ENCODE data around the gene NOTCH1.
"Not testable (repeated sequence)": the region's sequence is repeated elsewhere in the genome, so short reads cannot be mapped to it uniquely, and the experiment has no call there.

Gene NOTCH1

GRCh38 chr9:136545965-136546696 is at the start of gene NOTCH1:
TSS of gene NOTCH1 (minus strand) at chr9:136546048. CDS start at chr9:136545786, 262 bp downstream.
- peak; percentile 94 for DNase-seq (ENCODE audit: low spot score)

DNA sequence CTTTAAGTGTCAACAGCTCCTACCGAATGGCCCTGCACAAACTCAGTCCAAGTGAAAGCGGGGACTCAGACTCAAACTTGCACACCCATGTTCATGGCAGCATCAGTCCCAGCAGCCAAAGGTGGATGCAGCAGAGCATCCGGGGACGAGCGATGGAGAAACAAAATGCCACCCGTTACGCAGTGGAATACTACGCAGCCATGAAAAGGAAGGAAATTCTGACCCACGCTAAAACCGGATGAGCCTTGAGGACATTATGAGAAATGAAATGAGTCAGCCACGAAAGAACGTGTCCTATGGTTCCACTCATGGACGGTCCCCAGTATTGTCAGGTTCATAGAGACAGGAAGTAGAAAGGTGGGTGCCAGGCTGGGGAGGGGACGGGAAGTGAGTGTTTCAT is 48.6 kb upstream of the NOTCH1 start:
- no peak for DNase-seq (ENCODE audit: low spot score)

DNA sequence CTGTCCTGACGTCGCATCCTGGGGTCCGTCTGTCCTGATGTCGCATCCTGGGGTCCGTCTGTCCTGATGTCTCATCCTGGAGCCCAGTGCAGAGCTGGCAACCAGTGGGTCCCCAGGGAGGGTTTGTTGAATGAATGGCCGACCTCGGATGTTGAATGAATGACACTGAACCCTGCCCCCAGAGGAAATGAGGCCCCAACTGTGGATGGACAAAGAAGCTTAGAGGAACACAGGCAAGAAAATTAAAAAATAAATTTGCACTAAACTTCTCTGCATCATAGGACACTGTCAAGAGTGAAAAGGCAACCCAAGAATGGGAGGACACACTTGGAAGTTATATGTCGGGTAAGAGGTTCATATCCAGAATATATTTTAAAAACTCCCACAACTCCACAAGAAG is 47.7 kb upstream of the NOTCH1 start:
- no peak for DNase-seq (ENCODE audit: low spot score)

- DNase-seq (ENCODE audit: low spot score) = no peak
These were observed 46.8 kb upstream of the NOTCH1 start for GRCh38 chr9:136592666-136593065.

GRCh38 chr9:136590821-136591752 is 45.2 kb upstream of the NOTCH1 start:
- DNase-seq (ENCODE audit: low spot score) = no peak

DNA sequence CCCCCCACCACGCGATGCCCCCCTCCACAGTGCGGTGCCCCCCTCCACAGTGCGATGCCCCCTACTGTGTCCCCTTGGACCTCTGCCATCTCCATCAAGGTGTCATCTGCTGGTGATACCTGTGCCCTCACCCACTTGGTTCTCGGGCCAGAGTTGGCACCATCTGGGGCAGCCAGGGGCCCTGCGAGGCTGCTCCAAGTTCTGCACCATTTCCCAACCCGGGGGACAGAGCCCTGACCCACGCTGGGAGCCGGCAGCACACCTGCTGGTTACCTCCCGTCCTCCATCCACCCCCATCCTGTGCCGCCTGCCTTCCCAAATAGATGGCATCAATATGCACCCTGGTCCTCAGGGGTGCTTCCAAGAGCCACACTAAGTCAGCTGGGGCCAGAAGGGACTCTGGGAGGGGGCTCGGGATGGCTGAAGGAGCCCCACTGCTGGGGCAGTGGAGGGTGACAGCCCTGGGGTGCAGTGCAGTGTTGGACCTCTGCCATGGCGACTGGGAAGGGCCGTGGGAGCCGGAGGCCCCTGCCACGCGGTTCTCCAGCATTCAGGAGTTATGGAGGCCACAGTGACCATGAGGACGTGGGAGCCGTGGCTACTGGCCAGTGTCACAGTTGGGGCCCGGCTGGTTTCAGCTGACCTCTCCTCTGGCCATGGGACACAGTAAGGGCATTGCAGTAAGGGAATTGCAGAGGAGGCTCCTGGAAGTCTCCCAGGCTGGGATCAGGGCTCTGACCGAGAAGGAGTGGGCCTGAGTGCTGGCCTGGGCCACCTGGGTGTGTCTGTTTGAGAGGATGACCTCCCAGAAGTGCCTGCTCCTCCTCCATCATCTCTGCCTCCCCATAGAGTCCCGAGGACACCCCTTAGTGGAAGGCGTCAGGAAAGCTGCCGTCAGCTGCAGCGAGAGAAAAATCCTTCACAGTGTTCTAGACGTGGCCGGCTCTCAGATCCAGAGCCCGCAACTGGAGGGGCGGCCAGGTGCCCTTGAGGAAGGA is 44.2 kb upstream of the NOTCH1 start:
- DNase-seq (ENCODE audit: low spot score) = no peak

DNA sequence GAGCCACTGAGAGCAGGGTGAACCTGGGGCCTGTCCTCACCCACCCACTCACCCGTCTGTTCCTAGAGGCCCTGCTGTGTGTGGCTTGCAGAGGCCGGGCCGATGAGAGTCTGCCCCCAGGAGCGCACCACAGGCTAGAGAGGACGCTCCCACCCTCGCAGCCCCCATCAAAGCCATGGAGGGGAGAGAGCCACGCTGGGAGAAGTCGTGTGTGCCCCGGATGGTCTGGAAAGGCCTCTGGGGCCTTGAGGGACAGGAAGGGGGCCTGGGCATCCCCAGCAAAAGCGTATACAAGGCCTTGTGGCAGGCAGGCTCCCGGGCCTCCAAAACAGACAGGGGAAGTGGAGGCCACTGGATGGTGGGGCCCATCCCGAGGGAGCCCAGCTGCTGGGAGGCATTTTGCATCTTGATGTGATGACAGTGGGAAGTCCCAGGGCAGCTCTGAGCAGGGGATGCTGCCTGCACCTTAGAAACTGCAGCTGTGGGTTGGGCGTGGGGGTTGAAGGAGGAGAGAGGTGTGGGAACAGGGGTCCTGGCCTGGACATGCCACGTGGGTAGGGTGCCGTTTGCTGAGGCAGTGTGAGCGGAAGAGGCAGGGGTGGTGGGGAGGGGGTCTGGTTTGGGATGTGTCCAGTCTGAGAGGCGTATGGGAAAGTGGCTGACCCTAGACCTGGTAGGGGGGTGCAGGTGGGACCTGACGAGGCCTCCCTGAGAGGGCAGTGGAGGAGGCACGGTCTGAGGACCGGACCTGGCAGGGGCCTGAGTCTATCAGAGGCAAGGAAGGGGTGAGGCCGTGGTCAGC is 43.0 kb upstream of the NOTCH1 start:
- no peak for DNase-seq (ENCODE audit: low spot score)

GRCh38 chr9:136587944-136588662 is 42.3 kb upstream of the NOTCH1 start:
- no peak for DNase-seq (ENCODE audit: low spot score)

- DNase-seq (ENCODE audit: low spot score) = no peak
These were observed 41.5 kb upstream of the NOTCH1 start for GRCh38 chr9:136587145-136587943.

DNA sequence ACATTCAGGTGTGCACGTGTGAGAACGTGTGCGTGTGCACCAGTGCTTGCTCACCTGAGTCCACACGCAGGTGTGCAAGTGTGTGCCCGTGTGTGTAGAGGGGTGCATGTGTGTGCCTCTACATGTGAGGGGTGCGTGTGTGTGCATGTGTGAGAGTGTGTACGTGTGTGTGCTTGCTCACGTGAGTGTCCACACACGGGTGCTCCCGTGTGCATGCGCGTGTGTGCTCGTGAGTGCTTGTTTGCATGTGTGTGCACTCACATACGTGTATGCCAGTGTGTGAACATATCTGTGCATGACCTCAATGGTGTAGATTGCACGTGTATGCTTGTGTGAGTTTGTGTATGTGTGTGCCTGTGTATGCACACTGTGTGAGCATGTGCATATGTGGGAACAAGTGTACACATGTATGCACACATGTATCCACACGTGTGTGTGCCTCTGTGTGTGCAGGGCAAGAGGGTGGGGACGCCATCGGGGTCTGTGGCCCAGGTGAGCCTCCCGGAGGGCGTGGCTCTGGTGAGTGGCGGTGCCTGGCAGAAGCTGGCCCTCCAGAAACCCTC is 40.6 kb upstream of the NOTCH1 start:
- no peak for DNase-seq (ENCODE audit: low spot score)

DNA sequence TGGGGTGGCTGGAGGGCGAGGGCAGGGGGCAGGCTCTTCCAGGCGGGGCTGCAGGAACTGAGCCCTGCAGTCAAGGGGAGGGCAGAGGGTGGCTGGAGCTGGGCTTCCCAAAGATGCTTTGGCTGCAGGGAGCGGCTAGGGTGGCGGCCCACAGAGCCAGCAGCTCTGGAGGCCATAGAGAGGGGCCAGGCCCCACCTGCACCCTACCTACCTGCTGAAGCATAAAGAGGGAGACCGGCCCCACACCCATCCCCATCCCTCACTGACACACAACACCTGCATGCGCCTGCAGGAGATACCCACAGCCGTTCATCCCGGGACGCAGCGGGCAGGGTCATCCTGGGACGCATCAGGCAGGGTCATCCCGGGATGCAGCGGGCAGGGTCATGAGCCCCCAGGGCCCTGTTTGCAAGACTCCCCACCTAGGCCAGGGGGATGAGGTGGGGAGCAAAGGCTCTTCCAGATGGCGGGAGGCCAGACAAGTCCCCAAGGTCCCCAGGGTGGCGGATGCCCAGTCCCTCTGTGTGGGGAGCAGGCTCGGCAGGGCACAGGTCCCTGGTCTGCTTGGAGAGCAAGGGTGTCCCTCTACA is 39.8 kb upstream of the NOTCH1 start:
- DNase-seq (ENCODE audit: low spot score) = no peak

GRCh38 chr9:136584934-136585333 is 39.1 kb upstream of the NOTCH1 start:
- no peak for DNase-seq (ENCODE audit: low spot score)

- DNase-seq (ENCODE audit: low spot score) = no peak
These were observed 38.6 kb upstream of the NOTCH1 start for GRCh38 chr9:136584401-136584932.

GRCh38 chr9:136582977-136583735 is 37.3 kb upstream of the NOTCH1 start:
- DNase-seq (ENCODE audit: low spot score) = no peak

DNA sequence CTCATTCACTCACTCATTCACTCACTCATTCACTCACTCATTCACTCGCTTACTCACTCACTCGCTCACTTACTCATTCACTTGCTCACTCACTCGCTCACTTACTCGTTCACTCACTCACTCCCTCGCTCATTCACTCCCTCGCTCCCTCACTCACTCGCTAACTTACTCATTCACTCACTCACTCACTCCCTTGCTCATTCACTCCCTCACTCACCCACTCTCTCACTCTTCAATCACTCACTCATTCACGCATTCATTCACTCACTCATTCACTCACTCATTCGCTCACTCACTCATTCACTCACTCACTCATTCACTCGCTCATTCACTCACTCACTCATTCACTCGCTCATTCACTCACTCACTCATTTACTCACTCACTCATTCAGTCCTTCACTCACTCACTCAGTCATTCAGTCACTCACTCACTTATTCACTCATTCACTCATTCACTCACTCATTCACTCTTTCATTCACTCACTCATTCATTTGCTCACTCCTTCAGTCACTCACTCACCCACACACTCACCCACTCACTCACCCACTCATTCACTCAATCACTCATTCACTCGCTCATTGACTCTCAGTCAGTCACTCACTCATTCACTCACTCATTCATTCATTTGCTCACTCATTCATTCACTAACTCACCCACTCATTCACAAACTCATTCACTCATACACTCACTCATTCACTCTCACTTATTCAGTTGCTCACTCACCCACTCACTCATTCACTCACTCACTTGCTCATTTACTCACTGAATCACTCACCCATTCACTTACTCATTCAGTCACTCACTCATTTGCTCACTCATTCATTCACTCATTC is 36.0 kb upstream of the NOTCH1 start:
- DNase-seq (ENCODE audit: low spot score) = no peak

DNA sequence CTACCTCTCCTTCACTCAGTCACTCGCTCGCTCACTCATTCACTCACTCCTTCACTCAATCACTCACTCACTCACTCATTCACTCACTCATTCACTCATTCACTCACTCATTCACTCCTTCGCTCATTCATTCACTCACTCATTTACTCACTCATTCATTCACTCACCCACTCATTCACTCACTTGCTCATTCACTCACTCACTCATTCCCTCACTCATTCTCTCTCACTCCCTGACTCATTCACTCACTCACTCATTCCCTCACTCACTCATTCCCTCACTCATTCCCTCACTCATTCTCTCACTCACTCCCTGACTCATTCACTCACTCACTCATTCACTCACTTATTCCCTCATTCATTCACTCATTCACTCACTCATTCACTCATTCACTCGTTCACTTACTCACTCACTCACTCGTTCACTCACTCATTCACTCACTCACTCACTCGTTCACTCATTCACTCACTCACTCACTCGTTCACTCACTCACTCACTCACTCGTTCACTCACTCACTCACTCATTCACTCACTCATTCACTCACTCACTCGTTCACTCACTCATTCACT is 33.9 kb upstream of the NOTCH1 start:
- DNase-seq (ENCODE audit: low spot score) = not testable (repeated sequence)
